ENCODE measurements around the gene MLIP.
"Not testable (repeated sequence)": the region's sequence is repeated elsewhere in the genome, so short reads cannot be mapped to it uniquely, and the experiment has no call there.

- TF ChIP-seq POLR2A, CTCF (IDR thresholded peaks at IDR 0.05): not testable (repeated sequence)
Observed at GRCh38 chr6:54209983-54210382, 98.7 kb downstream of the MLIP start.
